GM23338 (cell line): ENCODE measurements around the gene TNFRSF8. TPM values are rescaled to one million over a fixed set of nuclear protein-coding genes. Genes with fewer than 3 reads are reported as not detected.
"Not testable (repeated sequence)": the region's sequence is repeated elsewhere in the genome, so short reads cannot be mapped to it uniquely, and the experiment has no call there.

Source experiments
- ATAC-seq: fragments of 200-7000 bp; cut with Tn5 transposase; 3 replicates; pipeline ENCODE4 v1.9.1; 2020
- DNase-seq: peaks from one replicate; pipeline ENCODE4 v3.0.0-alpha.2; 2015; ENCODE audit warnings: low spot score
- H2AFZ ChIP-seq: fragments of 200-600 bp; sonication (generic); 2 replicates; pipeline ENCODE4 v1.8.0; 2016; ENCODE audit warnings: antibody characterized with exemption, mild to moderate bottlenecking, moderate library complexity
- H3F3A ChIP-seq: fragments of 200-600 bp; sonication (generic); replicated peaks from 2 replicates; pipeline ENCODE4 v1.8.0; 2017; ENCODE audit warnings: antibody characterized with exemption, mixed run types, low read depth
- H3K27ac ChIP-seq: fragments of 200-600 bp; sonication (generic); 2 replicates; pipeline ENCODE4 v1.6.1; 2016; ENCODE audit warnings: low read depth
- H3K27me3 ChIP-seq: fragments of 200-600 bp; sonication (generic); 2 replicates; pipeline ENCODE4 v1.8.0; 2016; ENCODE audit warnings: mild to moderate bottlenecking, mixed run types, moderate library complexity; ENCODE audit not compliant: insufficient read depth
- H3K36me3 ChIP-seq: fragments of 200-600 bp; sonication (generic); 2 replicates; pipeline ENCODE4 v1.8.0; 2016; ENCODE audit warnings: mild to moderate bottlenecking; ENCODE audit not compliant: insufficient read depth
- H3K4me1 ChIP-seq: fragments of 200-600 bp; sonication (generic); 2 replicates; pipeline ENCODE4 v1.8.0; 2016; ENCODE audit warnings: mild to moderate bottlenecking, moderate library complexity; ENCODE audit not compliant: insufficient read depth
- H3K4me2 ChIP-seq: fragments of 200-600 bp; sonication (generic); 2 replicates; pipeline ENCODE4 v1.7.1; 2017; ENCODE audit warnings: mixed run types
- H3K4me3 ChIP-seq: fragments of 200-600 bp; sonication (generic); 2 replicates; pipeline ENCODE4 v1.6.1; 2016; ENCODE audit warnings: mixed run types
- H3K79me2 ChIP-seq: fragments of 200-600 bp; sonication (generic); replicated peaks from 2 replicates; pipeline ENCODE4 v1.8.0; 2017; ENCODE audit warnings: mild to moderate bottlenecking; ENCODE audit not compliant: insufficient read depth
- H3K9me2 ChIP-seq: fragments of 200-600 bp; sonication (generic); 2 replicates; pipeline ENCODE4 v1.8.0; 2017; ENCODE audit not compliant: insufficient read depth
- H4K20me1 ChIP-seq: fragments of 200-600 bp; sonication (generic); replicated peaks from 2 replicates; pipeline ENCODE4 v1.8.0; 2017; ENCODE audit warnings: mild to moderate bottlenecking; ENCODE audit not compliant: insufficient read depth
- H3K27ac Mint-ChIP-seq: 2 replicates; pipeline ENCODE4 v1.8.0; 2020; ENCODE audit warnings: inconsistent platforms, mild to moderate bottlenecking, moderate library complexity, mixed read lengths
- H3K27me3 Mint-ChIP-seq: 3 replicates; pipeline ENCODE4 v1.8.0; 2022; ENCODE audit warnings: low read depth, mild to moderate bottlenecking, moderate library complexity, mixed read lengths, inconsistent platforms; ENCODE audit not compliant: insufficient read depth, poor library complexity
- H3K36me3 Mint-ChIP-seq: 3 replicates; pipeline ENCODE4 v1.8.0; 2021; ENCODE audit warnings: low read depth, mild to moderate bottlenecking, inconsistent platforms, moderate library complexity, mixed read lengths
- H3K4me1 Mint-ChIP-seq: 3 replicates; pipeline ENCODE4 v1.8.0; 2020; ENCODE audit warnings: mild to moderate bottlenecking, inconsistent platforms, mixed read lengths
- H3K4me3 Mint-ChIP-seq: 3 replicates; pipeline ENCODE4 v1.8.0; 2021; ENCODE audit warnings: moderate library complexity, mild to moderate bottlenecking, inconsistent platforms, mixed read lengths
- H3K9me3 Mint-ChIP-seq: 3 replicates; pipeline ENCODE4 v1.8.0; 2020; ENCODE audit warnings: moderate library complexity, mild to moderate bottlenecking, inconsistent platforms, mixed read lengths
- CREB1 ChIP-seq: fragments of 250-450 bp; sonication (Bioruptor Pico); IDR thresholded peaks from 2 replicates; pipeline ENCODE4 v1.5.0; 2020; ENCODE audit warnings: low read depth, mild to moderate bottlenecking, moderate library complexity
- CTCF ChIP-seq, 2 experiments: fragments of 200-600 bp in 1 of 2; sonication (generic) in 1 of 2; conservative IDR thresholded peaks; 2 replicates each; pipeline versions ENCODE4 v1.5.1 to v1.6.1; 2016 to 2017; ENCODE audit warnings: antibody characterized with exemption in 2 of 2, low read depth in 2 of 2, mild to moderate bottlenecking in 2 of 2, moderate library complexity in 1 of 2
- ETS1 ChIP-seq: IDR thresholded peaks from 2 replicates; pipeline ENCODE4 v1.6.1; 2016; ENCODE audit warnings: antibody characterized with exemption
- EZH2 ChIP-seq: fragments of 200-600 bp; sonication (generic); IDR thresholded peaks from one replicate; pipeline ENCODE4 v1.8.0; 2017; ENCODE audit warnings: antibody characterized with exemption, mild to moderate bottlenecking, low read depth; ENCODE audit not compliant: unreplicated experiment
- EZH2phosphoT487 ChIP-seq: fragments of 200-600 bp; sonication (generic); IDR thresholded peaks from one replicate; pipeline ENCODE4 v1.8.1; 2018; ENCODE audit warnings: antibody characterized with exemption; ENCODE audit not compliant: unreplicated experiment
- JUNB ChIP-seq: IDR thresholded peaks from one replicate; pipeline ENCODE4 v1.6.1; 2016; ENCODE audit warnings: antibody characterized with exemption; ENCODE audit not compliant: unreplicated experiment
- NANOG ChIP-seq: IDR thresholded peaks from 2 replicates; pipeline ENCODE4 v1.6.1; 2016; ENCODE audit warnings: antibody characterized with exemption, borderline replicate concordance
- POLR2AphosphoS5 ChIP-seq: IDR thresholded peaks from 2 replicates; pipeline ENCODE4 v1.6.1; 2016; ENCODE audit warnings: antibody characterized with exemption, low read depth
- STAT1 ChIP-seq: IDR thresholded peaks from one replicate; pipeline ENCODE4 v1.6.1; 2016; ENCODE audit warnings: antibody characterized with exemption; ENCODE audit not compliant: unreplicated experiment
- ZNF114 ChIP-seq: fragments of 250-450 bp; sonication (Bioruptor Pico); IDR thresholded peaks from 2 replicates; pipeline ENCODE4 v1.5.0; 2020; ENCODE audit warnings: mild to moderate bottlenecking, moderate library complexity
- ZNF331 ChIP-seq: fragments of 250-450 bp; sonication (Bioruptor Pico); IDR thresholded peaks from 2 replicates; pipeline ENCODE4 v1.5.0; 2020; ENCODE audit warnings: low read depth, mild to moderate bottlenecking, moderate library complexity
- ZNF462 ChIP-seq: fragments of 250-450 bp; sonication (Bioruptor Pico); IDR thresholded peaks from 2 replicates; pipeline ENCODE4 v1.5.0; 2020; ENCODE audit warnings: mild to moderate bottlenecking, moderate library complexity
- polyA plus RNA-seq: library from polyadenylated mRNA; unstranded; fragments of >200 nt; fragmentation: Nextera tagmentation; extraction: Ambion mirVana; gene quantifications from 2 replicates; pipeline ENCODE4 v1.2.1, GENCODE V29; 2016
- total RNA-seq: library from RNA; depleted of rRNA; stranded (reverse); fragments of >200 nt; shearing (Covaris generic); gene quantifications from 2 replicates; pipeline ENCODE4 v1.2.3, GENCODE V29; 2014

The TNFRSF8 gene
- total and polyA plus RNA-seq, 2 experiments from 2014 or later, result 11.7 to 28.2 TPM

- H3K79me2 ChIP-seq, H2AFZ ChIP-seq, H3K4me3 Mint-ChIP-seq, H3K27ac ChIP-seq, H3K9me3 Mint-ChIP-seq, H3K27ac Mint-ChIP-seq, H3K36me3 ChIP-seq, ATAC-seq, H3K9me2 ChIP-seq, H3K4me1 Mint-ChIP-seq, H4K20me1 ChIP-seq, DNase-seq, H3K27me3 Mint-ChIP-seq, H3F3A ChIP-seq, H3K36me3 Mint-ChIP-seq, H3K27me3 ChIP-seq, H3K4me2 ChIP-seq, H3K4me3 ChIP-seq, H3K4me1 ChIP-seq: not testable (repeated sequence)
These were observed 38.0 kb downstream of the TNFRSF8 start for GRCh38 chr1:12101120-12101519.

- peaks cover 3% of the 10 kb centered on the region for H3K27me3 Mint-ChIP-seq
- no peak overlapping the region for H3K27ac Mint-ChIP-seq
- TF ChIP-seq STAT1 (no peak), JUNB (no peak), ZNF331 (CRISPR knock-in tag) (no peak), ZNF114 (CRISPR knock-in tag) (no peak), CREB1 (no peak), EZH2phosphoT487 (no peak), ETS1 (no peak), EZH2 (no peak), ZNF462 (CRISPR knock-in tag) (no peak), CTCF (conservative IDR thresholded peaks at IDR 0.05; ENCODE audit: low read depth in 2 of 2) (no peak), NANOG (no peak), POLR2AphosphoS5 (no peak)
These were observed 39.0 kb downstream of the TNFRSF8 start for GRCh38 chr1:12102066-12102465.

More at GRCh38 chr1:12102066-12102465, 39.0 kb downstream of the TNFRSF8 start:
- Histone ChIP-seq H3K4me2 (no peak overlapping the region), H4K20me1 (no peaks in the 10 kb centered on the region; the same call in 1 of the 2 replicates), H3K9me2 (no peaks in the 10 kb centered on the region), H3K27ac (no peak overlapping the region), H2AFZ (no peak overlapping the region), H3K79me2 (no peaks in the 10 kb centered on the region), H3F3A (no peaks in the 10 kb centered on the region), H3K36me3 (no peaks in the 10 kb centered on the region; the same call in 1 of the 2 replicates), H3K4me1 (no peaks in the 10 kb centered on the region), H3K27me3 (no peaks in the 10 kb centered on the region), H3K4me3 (no peak overlapping the region)
- no peaks in the 10 kb centered on the region for H3K9me3 Mint-ChIP-seq
- no peaks in the 10 kb centered on the region; the same call in 2 of the 3 replicates for H3K4me1 Mint-ChIP-seq
- no peak for DNase-seq
- no peak overlapping the region for H3K4me3 Mint-ChIP-seq
- no peak for ATAC-seq
- no peaks in the 10 kb centered on the region for H3K36me3 Mint-ChIP-seq
